GM18502 (cell line): ENCODE results near the gene KCNH4.
"Not testable (repeated sequence)": the region's sequence is repeated elsewhere in the genome, so short reads cannot be mapped to it uniquely, and the experiment has no call there.

Source experiments
- ATAC-seq: cut with Tn5 transposase; IDR thresholded peaks from one replicate; pipeline ENCODE4 v1.9.1; 2021; ENCODE audit warnings: mild to moderate bottlenecking; ENCODE audit not compliant: unreplicated experiment, poor library complexity

KCNH4 gene

GRCh38 chr17:42197564-42198156 is 16.7 kb upstream of the KCNH4 start:
- no peak for ATAC-seq

- peak; percentile 82 for ATAC-seq
Observed at GRCh38 chr17:42193969-42194899, 13.3 kb upstream of the KCNH4 start, which contains the start of gene GHDC. GHDC (minus strand) TSS chr17:42194494; CDS start chr17:42193581, 913 bp downstream.

GRCh38 chr17:42193216-42193968 is 12.4 kb upstream of the KCNH4 start:
- ATAC-seq: no peak

- no peak for ATAC-seq
Observed at GRCh38 chr17:42192189-42193126, 11.5 kb upstream of the KCNH4 start.

- no peak for ATAC-seq
Observed at GRCh38 chr17:42191275-42191608, 10.3 kb upstream of the KCNH4 start.

- ATAC-seq: no peak
Observed at GRCh38 chr17:42190491-42191274, 9.7 kb upstream of the KCNH4 start.

- ATAC-seq: no peak
Observed at GRCh38 chr17:42189651-42189965, 8.7 kb upstream of the KCNH4 start.

GRCh38 chr17:42188749-42189650 is 8.1 kb upstream of the KCNH4 start:
- no peak for ATAC-seq

GRCh38 chr17:42187833-42188232 is 6.9 kb upstream of the KCNH4 start:
- ATAC-seq: no peak

GRCh38 chr17:42186191-42186590 is 5.2 kb upstream of the KCNH4 start:
- ATAC-seq: not testable (repeated sequence)

- no peak for ATAC-seq
Observed at GRCh38 chr17:42185621-42185930, 4.6 kb upstream of the KCNH4 start.

- ATAC-seq: no peak
Observed at GRCh38 chr17:42184713-42185620, 4.0 kb upstream of the KCNH4 start, which contains the start of gene HCRT. HCRT (minus strand) TSS chr17:42185452; CDS start chr17:42185365, 87 bp downstream.

GRCh38 chr17:42183741-42184711 is 3.1 kb upstream of the KCNH4 start:
- peak; percentile 76 for ATAC-seq

GRCh38 chr17:42182927-42183734 is 2.2 kb upstream of the KCNH4 start:
- ATAC-seq: no peak

- ATAC-seq: no peak
Observed at GRCh38 chr17:42181851-42182207, 887 bp upstream of the KCNH4 start.
